Muscle layer of colon (tissue), 2 donors: Measurements from ENCODE around the gene LOXL1.
A peak's percentile ranks its signal among the peaks of the same experiment; 100 is the strongest.

ENCODE experiments used
- H3K27ac ChIP-seq: one replicate; pipeline ENCODE4 v1.7.0; 2013; ENCODE audit warnings: low read depth, mild to moderate bottlenecking, low read length, moderate library complexity
- H3K27me3 ChIP-seq, 2 donors: one replicate each; pipeline ENCODE4 v1.7.0; 2013; ENCODE audit warnings: low read length in 2 of 2, mild to moderate bottlenecking in 2 of 2; ENCODE audit not compliant: insufficient read depth in 2 of 2, control insufficient read depth in 1 of 2
- H3K36me3 ChIP-seq: one replicate; pipeline ENCODE4 v1.7.0; 2013; ENCODE audit warnings: mild to moderate bottlenecking, low read length; ENCODE audit not compliant: insufficient read depth
- H3K4me1 ChIP-seq: one replicate; pipeline ENCODE4 v1.7.0; 2013; ENCODE audit warnings: mild to moderate bottlenecking, low read length; ENCODE audit not compliant: insufficient read depth
- H3K4me3 ChIP-seq, 2 donors: one replicate each; pipeline ENCODE4 v1.7.0; 2013; ENCODE audit warnings: low read length in 2 of 2, low read depth in 1 of 2, mild to moderate bottlenecking in 1 of 2, moderate library complexity in 1 of 2
- H3K9ac ChIP-seq: one replicate; pipeline ENCODE4 v1.7.0; 2013; ENCODE audit warnings: low read length
- H3K9me3 ChIP-seq: one replicate; pipeline ENCODE4 v1.7.0; 2013; ENCODE audit warnings: mild to moderate bottlenecking, low read length
- donor health status: abdominal sarcoma.
- donor health status: Adenocarcinoma of cecum.

The LOXL1 gene

GRCh38 chr15:73996939-73997338 is 70.7 kb downstream of the LOXL1 start:
- Histone ChIP-seq H3K9me3 (no peaks in the 10 kb centered on the region), H3K9ac (peak overlapping the region; percentile 36), H3K4me3 (peak overlapping the region in 1 of 2 donors; percentile 97), H3K4me1 (peaks cover 64% of the 10 kb centered on the region), H3K27ac (peak overlapping the region; percentile 19), H3K36me3 (peaks cover 8% of the 10 kb centered on the region), H3K27me3 (no peaks in the 10 kb centered on the region)

- no peak overlapping the region for H3K9ac ChIP-seq
- H3K36me3 ChIP-seq: peaks cover 9% of the 10 kb centered on the region
- H3K27me3 ChIP-seq: no peaks in the 10 kb centered on the region
- no peak overlapping the region for H3K27ac ChIP-seq
- H3K4me1 ChIP-seq: peaks cover 57% of the 10 kb centered on the region
- no peak overlapping the region for H3K4me3 ChIP-seq
- H3K9me3 ChIP-seq: no peaks in the 10 kb centered on the region
These were observed 71.7 kb downstream of the LOXL1 start for GRCh38 chr15:73997986-73998385.
